Limb (tissue), 2 donors: ENCODE results near the gene VAT1L.
"Not testable (repeated sequence)": the region's sequence is repeated elsewhere in the genome, so short reads cannot be mapped to it uniquely, and the experiment has no call there.

Experiments used
- DNase-seq, 2 donors: peaks; one replicate each; pipeline ENCODE4 v3.0.0-alpha.2; 2016; ENCODE audit errors: extremely low spot score in 2 of 2

VAT1L gene

DNA sequence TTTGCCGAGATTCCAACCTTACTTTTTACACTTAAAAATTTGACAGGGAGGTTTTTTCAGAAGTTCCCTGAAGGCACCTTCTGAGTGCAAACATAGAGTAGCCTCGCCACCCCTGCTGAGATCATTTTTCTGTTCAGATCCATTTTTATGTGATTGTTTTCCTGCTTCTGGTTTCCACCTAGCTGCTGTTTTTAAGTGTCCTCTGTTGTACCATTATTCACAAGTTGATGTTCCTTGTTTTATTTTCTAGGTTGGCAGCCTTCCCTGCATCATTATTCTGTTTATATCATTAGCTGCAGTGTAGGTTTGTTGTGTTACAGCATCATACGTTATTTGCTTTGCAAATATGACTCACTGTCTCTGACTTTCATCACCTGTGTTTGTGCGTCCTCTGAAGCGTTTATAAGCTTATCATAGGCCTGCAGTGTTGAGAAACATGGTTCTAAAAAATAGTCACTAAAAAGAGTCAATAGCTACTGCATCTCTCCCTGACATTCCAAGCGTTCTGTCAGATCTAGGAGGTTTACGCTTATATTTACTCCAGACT is 117.1 kb downstream of the VAT1L start:
- DNase-seq = no peak

DNA sequence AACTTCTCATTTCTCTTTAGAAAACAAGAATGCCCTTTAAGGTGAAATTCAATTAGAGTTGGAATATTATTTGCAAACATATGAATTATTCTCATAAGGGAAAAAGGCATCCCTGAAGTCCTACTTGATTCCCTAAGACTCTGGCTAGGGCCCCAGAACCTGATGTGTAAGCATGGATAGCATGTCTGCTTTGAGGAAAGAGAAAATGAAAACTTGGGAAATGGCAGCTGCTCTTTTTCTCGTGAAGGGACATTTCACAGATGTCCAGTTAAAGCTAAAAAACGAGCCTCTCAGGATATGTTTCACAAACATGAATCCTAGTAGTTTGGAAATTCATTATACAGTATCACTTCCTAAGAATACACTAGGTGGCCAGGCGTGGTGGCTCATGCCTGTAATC is 121.7 kb downstream of the VAT1L start:
- no peak for DNase-seq

DNA sequence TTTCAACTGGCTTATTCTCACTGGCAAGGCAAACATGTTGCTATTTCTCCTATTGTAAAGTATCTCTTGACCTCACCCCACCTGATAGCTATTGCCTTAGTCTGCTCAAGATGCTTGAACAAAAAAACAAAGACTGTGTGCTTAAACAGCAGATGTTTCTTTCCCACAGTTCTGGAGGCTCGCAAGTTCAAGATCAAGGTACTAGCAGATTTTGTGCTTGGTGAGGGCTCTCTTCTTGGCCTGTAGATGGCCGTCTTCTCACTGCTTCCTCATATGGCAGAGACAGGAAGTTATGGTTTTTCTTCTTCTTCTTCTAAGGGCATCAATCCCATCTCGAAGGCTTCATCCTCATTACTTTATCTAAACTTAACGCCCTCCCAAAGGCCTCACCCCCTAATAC is 124.3 kb downstream of the VAT1L start:
- DNase-seq = no peak

DNA sequence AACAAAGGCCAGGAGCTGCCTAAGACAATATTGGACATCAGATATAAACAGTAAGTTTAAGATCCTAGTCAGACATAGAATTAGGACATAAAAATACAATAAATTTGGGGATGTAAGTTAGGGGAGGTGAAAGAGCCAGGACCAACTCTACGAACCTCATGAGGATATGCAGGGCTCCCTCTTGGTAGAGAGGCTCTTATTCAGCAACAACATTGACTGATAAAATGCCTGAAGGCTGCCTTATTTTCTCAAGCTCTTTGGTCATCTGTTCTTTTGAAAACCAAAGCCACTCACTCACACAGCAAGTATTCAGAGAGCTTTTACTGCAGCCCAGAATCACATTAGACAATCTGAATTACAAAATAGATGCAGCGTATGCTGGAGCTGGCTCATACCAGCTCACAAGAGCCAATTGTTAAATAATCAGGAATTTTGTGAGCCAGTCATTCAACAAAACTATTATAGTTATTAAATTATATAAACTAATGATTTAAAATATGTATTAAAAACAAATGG is 125.4 kb downstream of the VAT1L start:
- DNase-seq = no peak

DNA sequence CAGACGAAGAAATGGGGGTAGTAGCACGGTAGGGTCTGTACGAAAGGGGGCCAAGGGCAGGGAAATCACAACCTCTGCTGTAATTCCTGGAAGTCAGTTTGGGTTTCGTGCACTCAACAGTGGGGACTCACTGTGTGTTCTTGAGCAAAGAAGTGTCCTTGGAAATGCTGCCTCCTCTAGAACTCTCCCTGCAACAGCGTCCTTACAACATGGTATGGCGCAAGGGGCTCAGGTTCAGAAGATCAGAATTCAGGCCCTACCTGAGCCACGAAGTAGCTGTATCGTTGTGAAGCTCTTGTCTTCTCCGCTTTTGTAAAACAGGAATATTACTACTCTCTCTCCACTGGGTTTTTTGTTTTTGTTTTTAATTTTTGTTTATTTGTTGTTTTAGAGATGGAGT is 127.7 kb downstream of the VAT1L start:
- DNase-seq = no peak

DNA sequence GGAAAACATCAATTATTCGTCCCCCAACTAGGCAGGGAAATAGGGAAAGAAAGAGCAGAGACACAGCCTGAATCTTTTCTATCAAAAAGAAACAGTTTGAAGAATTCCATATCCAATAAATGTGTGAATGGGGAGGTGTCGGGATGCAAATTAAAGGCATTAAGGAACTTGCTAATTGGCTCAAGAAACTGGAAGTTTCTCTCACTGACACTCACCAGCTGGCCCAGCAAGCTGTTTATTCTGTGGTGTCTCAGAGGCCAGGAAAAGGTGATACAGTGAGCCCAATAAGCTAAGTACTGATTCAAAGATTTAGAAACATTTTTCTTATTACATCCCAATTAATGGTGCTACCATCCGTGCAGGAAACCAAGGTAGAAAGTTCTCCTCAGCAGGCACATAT is 129.6 kb downstream of the VAT1L start:
- DNase-seq = no peak

DNA sequence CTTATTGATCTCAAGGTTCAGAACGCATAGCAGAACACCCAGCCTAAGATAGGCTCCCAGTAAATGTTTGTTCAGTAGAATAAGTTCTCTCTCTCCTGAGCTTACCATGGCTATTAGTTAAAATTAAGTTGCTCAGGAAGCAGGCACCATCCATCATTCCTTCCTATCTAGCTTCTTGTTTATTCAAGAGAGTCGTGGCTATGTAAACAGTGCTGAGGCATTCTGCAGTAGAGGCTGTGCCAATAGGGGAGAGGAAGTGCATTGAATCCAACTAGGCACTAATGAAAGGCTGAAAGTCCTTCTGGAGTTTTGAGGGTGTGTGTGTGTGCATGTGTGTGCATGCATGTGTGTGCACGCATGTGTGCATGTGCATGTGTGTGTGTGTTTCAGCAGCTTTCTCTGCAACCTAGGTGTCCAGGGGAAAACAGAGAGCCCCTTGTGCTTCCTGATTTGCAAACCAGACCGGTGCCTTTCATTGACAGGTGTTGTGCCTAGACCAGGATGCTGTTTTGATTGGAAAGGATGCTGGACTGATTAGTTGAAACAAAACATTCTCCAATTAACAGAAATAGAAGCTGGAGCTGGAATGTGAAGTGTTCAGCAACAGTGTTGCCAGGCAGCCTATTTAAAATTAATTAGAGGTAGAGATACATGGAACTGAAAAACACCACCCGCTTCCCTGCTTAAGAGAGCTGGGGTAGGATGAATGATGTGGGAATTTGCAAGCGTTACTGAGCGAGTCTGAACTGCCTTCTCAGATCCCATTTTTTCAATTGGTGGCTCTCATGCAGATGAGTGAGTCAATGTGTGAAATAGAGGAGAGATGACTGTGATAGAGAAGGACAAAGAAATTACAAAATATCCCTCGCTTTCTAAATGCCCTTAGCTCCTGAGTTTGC is 130.7 kb downstream of the VAT1L start:
- no peak for DNase-seq

DNA sequence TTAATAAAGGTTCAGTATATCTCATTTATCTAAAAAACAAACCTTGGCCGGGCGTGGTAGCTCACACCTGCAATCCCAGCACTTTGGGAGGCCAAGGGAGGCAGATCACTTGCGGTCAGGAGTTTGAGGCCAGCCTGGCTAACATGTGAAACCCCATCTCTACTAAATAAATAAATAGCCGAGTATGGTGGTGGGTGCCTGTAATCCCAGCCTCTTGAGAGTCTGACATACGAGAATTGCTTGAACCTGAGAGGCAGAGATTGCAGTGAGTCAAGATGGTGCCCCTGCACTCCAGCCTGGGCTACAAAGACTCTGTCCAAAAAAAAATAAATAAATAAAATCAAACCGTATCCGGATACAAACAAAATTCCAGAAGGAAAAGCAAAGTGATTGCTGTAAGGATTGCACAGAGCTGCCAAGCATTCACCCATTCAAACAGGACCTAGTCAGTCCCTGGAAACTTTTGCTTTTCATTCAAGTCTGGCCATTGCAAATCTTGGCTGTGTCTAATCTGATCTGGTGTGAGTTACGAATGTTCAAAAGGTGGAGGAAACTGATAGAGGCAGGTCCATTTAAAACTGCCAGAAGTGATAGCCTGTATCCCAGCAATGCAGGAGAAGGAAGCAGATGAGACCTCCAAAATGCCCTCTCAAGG is 131.5 kb downstream of the VAT1L start:
- DNase-seq = no peak

DNA sequence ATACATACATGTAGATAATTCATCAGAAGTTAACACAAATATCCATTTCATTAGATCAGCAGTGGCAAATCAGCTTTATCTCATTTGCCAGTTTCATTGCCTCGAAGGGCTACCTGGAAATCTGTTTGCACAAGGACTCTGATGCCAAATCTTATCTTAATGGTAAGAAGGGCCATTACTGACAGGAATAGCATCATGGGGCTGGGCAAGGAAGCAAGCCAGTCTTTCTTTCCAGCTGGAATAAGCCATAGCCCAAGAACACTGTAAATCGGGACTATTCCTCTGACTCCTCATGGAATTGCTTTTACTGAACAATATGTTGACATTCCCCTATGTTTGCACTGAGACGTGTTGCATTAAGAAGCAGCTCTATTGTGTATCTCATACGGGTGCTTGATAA is 132.6 kb downstream of the VAT1L start:
- no peak for DNase-seq

DNA sequence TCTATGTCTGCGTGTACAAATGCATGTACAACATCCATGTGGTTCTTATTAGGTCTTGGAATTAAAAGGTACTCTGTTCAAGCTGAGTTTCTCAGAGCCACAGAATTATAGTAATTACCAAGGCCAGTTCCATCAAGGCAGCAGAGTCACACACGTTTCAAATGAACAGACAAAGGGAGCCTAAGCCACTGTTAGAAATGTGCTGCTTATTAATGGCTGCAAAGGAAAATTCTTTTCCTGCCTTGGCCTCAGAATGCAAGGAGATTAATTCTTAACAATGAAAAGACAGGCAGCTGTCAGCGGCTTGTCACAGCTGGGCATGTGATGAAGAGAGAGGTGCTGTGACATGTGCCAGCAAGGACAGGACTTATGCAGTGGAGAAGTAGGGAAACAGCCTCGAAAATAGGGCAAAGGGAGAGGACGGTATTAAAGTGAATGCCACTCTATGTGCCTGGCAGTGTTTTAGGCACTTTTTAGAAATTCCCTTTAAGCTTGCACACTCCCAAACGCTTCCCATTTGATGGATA is 133.9 kb downstream of the VAT1L start:
- no peak for DNase-seq

DNA sequence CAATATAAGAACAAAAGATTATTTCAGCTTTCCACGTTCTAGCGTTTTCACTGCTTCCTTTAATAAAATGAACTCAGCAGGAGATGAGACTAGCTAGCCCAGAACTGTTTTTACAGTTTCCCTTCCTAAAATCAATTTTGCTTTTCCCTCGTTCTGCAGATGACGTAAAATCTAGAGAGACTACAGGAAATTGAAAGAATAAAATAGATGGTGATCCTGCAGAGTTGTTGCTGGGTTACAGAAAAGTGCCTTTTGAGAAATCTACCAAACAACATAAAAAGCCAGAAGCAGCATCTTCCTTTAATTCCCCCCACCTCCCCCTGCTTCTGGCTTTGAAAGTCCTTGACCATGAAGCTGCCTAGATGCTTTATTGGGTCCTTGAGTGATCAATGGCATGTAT is 137.2 kb downstream of the VAT1L start:
- no peak for DNase-seq

DNA sequence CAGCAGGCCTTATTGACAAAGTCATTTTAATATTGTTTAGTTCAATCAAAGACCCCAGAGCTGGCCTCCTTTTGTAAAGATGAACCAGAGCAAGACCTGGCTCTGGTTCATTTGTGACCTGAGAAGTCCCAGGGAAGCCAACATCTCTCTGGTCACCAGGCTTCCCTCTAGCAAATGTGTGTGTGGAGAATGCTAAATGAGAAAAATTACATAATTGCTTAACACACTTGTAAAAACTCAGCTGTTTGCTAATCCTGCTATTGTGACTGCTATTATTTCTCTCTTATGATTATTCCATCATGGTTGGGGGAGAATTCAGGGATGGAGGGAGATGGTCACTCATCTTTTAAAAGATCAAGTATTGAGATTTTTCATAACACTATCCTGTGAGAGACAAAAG is 139.7 kb downstream of the VAT1L start:
- DNase-seq = no peak

DNA sequence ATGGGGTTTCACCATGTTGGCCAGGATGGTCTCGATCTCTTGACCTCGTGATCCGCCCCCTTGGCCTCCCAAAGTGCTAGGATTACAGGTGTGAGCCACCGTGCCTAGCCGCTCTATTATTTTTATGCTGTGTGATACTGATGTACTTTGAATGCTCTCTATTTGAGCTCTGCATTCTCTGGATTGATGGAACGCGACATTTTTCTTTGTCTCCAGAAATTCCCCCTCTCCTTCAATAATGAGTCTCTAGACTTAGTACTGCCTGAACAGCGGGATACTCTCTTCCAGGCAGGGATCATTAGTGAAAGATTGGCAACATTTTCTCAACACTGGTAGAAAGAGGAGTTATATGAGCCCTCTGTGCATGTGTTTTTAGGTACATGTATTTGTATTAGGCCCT is 140.6 kb downstream of the VAT1L start:
- DNase-seq = no peak

DNA sequence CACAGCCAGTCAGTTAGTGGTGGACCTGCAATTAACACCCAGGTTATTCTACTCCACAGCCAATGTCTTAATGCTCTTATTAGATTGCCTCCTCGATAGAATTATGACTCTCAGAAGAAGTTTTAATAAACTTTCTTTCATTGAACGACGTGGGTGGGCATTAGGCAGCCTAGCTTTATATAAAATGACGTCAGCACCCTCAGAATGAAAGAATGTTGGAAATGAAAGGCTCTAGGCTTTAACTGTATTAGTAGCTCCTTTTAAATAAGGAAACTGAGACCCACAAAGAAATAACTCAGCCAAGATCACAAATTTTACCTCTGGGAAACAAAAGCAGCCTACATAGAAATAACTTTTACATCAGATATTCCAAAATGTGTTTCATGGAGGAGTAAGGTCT is 142.7 kb downstream of the VAT1L start:
- DNase-seq = peak in 1 of 2 donors; percentile 15

DNA sequence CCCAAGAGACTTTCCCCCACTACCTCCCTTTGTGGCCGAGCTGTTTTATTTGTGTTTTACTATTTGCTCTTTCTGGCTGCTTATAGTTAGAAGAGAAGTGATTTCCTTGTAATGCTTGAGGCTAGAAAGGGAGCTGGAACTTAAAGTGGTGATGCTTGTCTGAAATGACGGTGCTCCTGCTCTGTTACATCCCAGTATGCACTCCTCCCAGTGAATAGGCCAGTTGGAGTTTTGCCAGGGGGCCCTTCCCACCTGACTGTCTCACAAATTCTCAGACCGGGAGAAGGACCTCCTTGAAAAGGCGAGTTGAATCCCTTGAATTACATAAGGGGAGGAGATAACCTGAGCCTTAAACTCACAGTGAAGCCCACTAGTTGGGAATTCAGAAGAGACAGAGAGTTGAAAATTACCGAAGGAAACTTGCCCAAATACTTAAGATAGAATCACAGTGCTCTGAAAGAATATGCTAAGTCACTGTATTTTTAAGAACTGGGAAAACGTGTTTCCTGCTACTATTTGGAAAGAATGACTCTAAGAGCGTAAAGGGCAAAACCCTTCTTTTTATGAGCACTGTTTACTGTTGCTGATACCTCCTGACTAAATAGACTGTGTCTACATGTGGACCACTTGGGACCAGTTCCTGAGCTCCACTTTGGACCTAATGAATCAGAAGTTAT is 149.2 kb downstream of the VAT1L start:
- no peak for DNase-seq

DNA sequence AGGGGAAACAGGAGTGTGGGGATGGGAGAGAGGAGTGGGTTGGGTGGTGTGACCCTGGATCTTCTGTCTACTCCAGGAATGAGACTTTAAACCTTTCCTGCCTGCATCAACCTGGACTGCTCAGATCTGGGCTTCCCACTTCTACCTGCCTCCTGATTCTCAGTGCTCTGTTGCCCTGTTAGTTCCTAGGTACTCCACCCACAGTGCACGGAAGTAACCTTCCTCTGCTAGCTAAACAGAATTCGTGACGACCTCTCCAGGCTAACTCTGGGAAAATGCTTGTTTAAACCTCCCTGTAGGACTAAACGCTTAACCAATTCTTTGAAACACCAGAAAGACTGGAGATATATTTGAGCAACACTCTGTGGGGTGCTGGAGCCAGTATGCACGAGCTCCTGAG is 150.5 kb downstream of the VAT1L start:
- no peak for DNase-seq

DNA sequence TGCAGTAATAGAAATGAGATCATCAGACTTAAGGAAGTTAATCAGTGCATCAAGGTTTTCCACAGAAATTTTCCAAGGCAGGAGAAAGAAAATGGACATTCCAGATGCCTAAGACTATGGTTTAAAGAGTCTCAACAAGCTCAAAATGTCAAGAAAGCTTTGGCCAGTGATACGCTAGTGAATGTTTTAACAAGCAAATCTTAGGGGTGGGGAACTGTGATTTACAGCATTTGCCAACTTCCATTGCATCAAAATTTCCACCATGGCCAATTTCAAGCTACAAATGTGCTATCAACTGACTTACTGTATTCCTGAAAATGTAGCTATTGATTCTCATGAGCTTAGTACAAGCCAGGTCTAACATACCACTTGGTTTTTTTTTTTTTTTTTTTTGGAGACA is 151.6 kb downstream of the VAT1L start:
- DNase-seq = peak in 1 of 2 donors; percentile 31

DNA sequence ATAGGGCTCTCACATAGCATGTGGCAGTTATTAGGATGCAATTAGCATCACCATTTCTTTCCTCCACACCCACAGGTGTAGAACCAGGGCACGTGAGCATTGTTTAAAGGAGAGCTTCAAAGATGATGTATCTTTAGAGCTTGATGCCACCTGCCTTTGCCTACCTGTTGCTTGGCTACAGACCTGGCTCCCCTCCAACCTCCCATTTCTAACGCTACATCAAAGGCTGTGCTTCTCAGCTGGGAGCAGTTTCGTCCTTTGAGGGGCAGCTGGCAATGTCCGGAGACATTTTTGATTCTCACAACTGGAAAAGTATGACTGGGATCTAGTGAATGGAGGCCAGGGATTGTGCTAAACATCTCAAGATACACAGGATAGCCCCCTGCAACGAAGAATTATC is 155.4 kb downstream of the VAT1L start:
- DNase-seq = no peak

DNA sequence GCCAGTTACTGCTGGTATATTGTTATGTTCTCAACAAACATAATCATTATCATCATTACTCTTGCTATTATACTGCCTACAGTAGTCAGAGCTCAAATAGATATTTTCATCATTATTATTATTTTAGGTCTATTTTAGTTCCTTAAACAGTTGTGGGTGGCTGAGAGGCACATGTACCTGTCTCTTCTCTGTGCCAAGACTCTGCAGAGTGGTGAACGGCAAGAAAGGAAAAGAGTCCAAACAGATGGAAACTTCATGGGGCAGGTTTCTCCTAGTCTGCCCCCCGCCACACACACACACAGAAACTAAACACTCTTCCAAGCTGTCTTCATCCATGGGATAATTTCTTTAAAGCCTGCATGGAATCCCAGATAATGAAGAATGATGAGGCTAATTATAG is 156.3 kb downstream of the VAT1L start:
- DNase-seq = no peak

DNA sequence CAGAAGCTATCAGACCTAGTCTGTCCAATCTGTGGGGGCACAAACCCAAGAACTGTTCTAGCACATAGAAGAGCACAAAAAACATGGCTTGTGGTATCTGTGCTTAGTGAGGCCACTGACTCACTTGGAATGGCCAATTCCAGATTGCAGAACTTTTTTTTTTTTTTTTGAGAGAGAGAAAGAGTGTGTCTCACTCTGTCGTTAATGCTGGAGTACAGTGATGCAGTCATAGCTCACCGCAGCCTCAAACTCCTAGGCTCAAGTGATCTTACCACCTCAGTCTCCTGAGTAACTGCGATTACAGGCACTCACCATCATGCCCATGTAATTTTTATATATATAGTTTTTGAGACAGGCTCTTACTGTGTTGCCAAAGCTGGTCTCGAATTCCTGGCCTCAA is 156.8 kb downstream of the VAT1L start:
- no peak for DNase-seq

DNA sequence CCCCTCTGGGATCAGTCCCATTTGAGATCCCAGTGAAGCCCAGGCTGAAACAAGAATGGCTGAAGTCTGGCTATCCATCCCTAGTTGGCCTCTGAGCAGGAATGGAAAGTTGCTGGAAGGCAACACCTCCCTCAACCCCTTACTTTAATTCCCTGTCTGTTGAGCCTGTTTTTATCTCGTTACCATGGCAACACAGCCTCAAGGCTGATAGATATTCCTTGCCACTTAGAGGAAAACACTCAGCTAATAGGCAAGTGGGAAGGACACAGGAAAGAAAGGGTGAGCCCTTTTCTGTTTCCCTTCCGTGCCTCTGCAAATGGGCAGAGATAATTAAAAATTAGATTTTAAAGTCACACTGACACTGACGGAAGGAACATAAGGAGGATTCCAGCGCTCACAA is 158.5 kb downstream of the VAT1L start:
- DNase-seq = peak in 1 of 2 donors; percentile 13

DNA sequence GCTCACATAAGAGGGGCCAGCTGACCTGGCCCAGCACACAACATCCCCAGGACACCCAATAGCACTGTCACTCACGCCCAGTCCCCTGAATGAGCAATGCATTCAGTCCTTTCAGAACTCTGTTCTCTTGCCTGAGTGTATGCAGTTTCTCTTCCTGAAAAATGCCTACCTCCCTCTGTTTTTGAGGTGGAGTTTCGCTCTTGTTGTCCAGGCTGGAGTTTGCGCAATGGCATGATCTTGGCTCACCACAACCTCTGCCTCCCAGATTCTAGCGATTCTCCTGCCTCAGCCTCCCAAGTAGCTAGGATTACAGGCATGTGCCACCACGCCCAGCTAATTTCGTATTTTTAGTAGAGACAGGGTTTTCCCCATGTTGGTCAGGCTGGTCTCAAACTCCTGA is 159.2 kb downstream of the VAT1L start:
- not testable (repeated sequence) for DNase-seq
